ENCODE data around the gene NBAS. TPM values are rescaled to one million over a fixed set of nuclear protein-coding genes. Genes with fewer than 3 reads are reported as not detected.
"Not testable (repeated sequence)": the region's sequence is repeated elsewhere in the genome, so short reads cannot be mapped to it uniquely, and the experiment has no call there.

The NBAS gene
- total and polyA plus RNA-seq, 8 donors: 14.5 to 96.2 (median 41.2) TPM

GRCh38 chr2:15220603-15221002, 340.5 kb downstream of the NBAS start:
- no peak overlapping the region for H3K4me3 ChIP-seq
- no peaks in the 10 kb centered on the region for H3K4me1 ChIP-seq
- TF ChIP-seq POLR2A (IDR thresholded peaks at IDR 0.05) (no peak), EP300 (IDR thresholded peaks at IDR 0.05) (no peak), CTCF (IDR thresholded peaks at IDR 0.05) (no peak), POLR2AphosphoS5 (IDR thresholded peaks at IDR 0.05) (no peak)
- no peaks in the 10 kb centered on the region for H3K9me3 ChIP-seq
- intact Hi-C loops (cut with DNase I; ENCODE audit: low total_unique reads): no loop called here
- no peak for DNase-seq
- H3K27ac ChIP-seq: no peak overlapping the region
- peaks cover 0 to 37% (median 32%) of the 10 kb centered on the region in 4 donors for H3K36me3 ChIP-seq
- no peaks in the 10 kb centered on the region for H3K27me3 ChIP-seq

GRCh38 chr2:15218423-15219086, 342.6 kb downstream of the NBAS start:
- WGBS, 5 donors: 96 to 99% (median 98%) methylated on average over 13 to 17 of the region's 17 CpGs
- Histone ChIP-seq H3K27ac (no peak overlapping the region), H3K4me1 (no peaks in the 10 kb centered on the region), H3K9me3 (no peaks in the 10 kb centered on the region), H3K36me3 (peaks cover 0 to 40% (median 25%) of the 10 kb centered on the region in 4 donors), H3K4me3 (no peak overlapping the region), H3K27me3 (no peaks in the 10 kb centered on the region)
- intact Hi-C loops (cut with DNase I; ENCODE audit: low total_unique reads): no loop called here
- DNase-seq: no peak
- TF ChIP-seq POLR2A (IDR thresholded peaks at IDR 0.05) (no peak), CTCF (IDR thresholded peaks at IDR 0.05) (no peak), POLR2AphosphoS5 (IDR thresholded peaks at IDR 0.05) (no peak), EP300 (IDR thresholded peaks at IDR 0.05) (no peak)

DNA sequence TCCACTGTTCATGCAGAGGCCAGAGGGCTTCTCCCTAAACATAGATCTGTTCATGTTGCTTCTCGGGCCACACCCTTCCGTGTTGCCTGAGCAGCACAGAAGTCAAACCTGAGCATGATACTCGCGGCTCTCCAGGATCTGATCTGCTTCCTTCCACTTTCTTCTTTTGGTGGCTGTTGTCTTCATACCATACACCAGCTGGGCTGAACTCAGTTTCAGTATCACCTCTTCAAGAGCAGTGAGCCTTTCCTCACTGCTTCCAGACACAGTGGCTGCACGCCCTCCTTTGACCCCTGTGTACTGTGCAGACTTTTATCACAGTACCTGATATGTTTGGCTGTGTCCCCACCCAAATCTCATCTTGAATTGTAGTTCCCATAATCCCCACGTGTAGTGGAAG, 348.9 kb downstream of the NBAS start:
- no peak for DNase-seq
- Histone ChIP-seq H3K4me1 (no peaks in the 10 kb centered on the region), H3K27ac (no peak overlapping the region), H3K36me3 (peaks cover 0 to 49% (median 39%) of the 10 kb centered on the region in 4 donors), H3K27me3 (no peaks in the 10 kb centered on the region), H3K4me3 (no peak overlapping the region), H3K9me3 (no peaks in the 10 kb centered on the region)
- intact Hi-C loops (cut with DNase I; ENCODE audit: low total_unique reads): no loop called here
- 88 to 95% (median 89%) methylated on average over 6 of the region's 6 CpGs for whole genome bisulfite sequencing, 5 donors
- TF ChIP-seq EP300 (IDR thresholded peaks at IDR 0.05): no peak
- no peak for TF ChIP-seq POLR2A (IDR thresholded peaks at IDR 0.05)
- TF ChIP-seq CTCF (IDR thresholded peaks at IDR 0.05): no peak
- no peak for TF ChIP-seq POLR2AphosphoS5 (IDR thresholded peaks at IDR 0.05)

GRCh38 chr2:15210542-15210941, 350.6 kb downstream of the NBAS start:
- H3K27me3 ChIP-seq; intact Hi-C loops (cut with DNase I; ENCODE audit: low total_unique reads); H3K4me1 ChIP-seq; H3K27ac ChIP-seq; DNase-seq; H3K4me3 ChIP-seq; H3K9me3 ChIP-seq: not testable (repeated sequence)
- peaks cover 0 to 44% (median 39%) of the 10 kb centered on the region in 4 donors for H3K36me3 ChIP-seq
- WGBS, 5 donors: 89 to 99% (median 96%) methylated on average over 1 of the region's 1 CpG

DNA sequence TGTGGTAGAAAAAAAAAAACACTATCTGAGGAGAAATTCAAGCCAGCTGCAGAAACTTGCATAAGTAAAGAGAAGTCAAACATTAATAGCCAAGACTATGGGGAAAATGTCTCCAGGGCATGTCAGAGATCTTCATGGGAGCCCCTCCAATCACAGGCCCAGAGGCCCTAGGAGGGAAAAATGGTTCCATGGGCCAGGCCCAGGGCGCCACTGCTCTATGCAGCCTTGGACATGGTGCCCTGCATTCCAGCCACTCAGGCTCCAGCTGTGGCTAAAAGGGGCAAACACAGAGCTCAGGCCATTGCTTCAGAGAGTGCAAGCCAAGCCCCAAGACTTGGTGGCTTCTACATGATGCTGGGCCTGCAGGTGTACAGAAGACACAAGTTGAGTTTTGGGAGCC, 354.7 kb downstream of the NBAS start:
- Histone ChIP-seq H3K27ac (no peak overlapping the region), H3K27me3 (no peaks in the 10 kb centered on the region), H3K4me1 (no peaks in the 10 kb centered on the region), H3K36me3 (peaks cover 0 to 27% (median 20%) of the 10 kb centered on the region in 4 donors), H3K9me3 (no peaks in the 10 kb centered on the region), H3K4me3 (no peak overlapping the region)
- TF ChIP-seq CTCF (IDR thresholded peaks at IDR 0.05): no peak
- no peak for TF ChIP-seq POLR2A (IDR thresholded peaks at IDR 0.05)
- TF ChIP-seq EP300 (IDR thresholded peaks at IDR 0.05): no peak
- no peak for TF ChIP-seq POLR2AphosphoS5 (IDR thresholded peaks at IDR 0.05)
- intact Hi-C loops (cut with DNase I; ENCODE audit: low total_unique reads): no loop called here
- WGBS, 5 donors: 91 to 100% (median 100%) methylated on average over 1 of the region's 1 CpG
- no peak for DNase-seq
